DMS 273 treated with DMSO at 0.1 percent for 48 hours (cell line): Measurements from ENCODE around the gene CKAP2L.

Source experiments
- DNase-seq: peaks from one replicate; lab custom pipeline; 2025; lab: John Stamatoyannopoulos, UW

Gene CKAP2L

DNA sequence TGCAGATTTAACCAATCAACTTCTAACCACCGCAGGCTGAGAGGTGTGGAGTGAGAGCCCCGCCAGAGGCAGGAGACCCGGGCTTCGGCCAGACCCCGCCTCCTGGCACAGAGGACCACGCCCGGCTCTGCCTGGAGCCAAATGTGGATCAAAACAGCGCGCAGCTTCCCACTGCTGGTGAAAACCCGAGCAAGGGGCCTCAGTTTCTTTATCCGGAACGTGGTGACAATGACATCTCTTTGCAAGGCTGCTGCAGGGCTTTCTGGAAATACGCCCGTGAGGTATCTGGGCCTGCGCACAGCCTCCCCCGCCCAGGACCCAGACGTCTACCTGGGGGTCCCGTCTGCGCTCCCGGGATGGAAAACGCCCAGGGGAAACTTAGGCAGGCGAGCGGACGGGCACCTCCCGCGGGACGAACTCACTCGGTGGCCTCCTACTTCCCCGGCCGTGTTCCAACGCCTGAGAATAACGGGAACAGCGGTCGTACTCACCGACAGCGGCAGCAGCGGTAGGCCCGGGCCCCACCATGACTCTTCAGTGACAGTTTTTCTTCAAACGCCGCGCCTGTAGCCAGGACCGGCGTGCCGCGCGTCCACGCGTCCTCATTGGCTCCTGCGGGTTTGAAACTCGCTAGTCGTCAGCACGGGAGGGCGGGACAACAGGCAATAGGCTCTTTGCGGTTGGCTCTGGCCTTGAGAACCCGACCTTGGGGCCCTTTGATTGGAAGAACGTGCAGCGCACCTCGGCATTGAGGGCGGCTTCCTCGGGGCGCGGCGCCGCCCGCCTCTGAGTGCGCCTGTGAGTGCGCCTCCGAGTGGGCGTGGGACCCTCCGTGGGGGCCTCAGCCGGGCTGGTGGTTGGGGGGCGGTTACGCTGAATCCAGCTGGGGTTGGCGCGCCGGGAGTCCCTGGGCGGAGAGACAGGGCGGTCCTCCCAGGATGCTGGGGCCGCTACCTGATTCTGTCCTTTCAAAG, at the start of gene CKAP2L:
Gene CKAP2L (minus strand): TSS at position 539 of the 974 bp plus-strand sequence. CDS start 11 bp downstream, at position 528.
- peak; percentile 91 for DNase-seq

- no peak for DNase-seq
Observed at GRCh38 chr2:112813280-112813966, 49.0 kb upstream of the CKAP2L start.

- no peak for DNase-seq
Observed at GRCh38 chr2:112812318-112813267, 48.2 kb upstream of the CKAP2L start.

GRCh38 chr2:112811841-112812306, 47.5 kb upstream of the CKAP2L start:
- DNase-seq, result no peak

DNA sequence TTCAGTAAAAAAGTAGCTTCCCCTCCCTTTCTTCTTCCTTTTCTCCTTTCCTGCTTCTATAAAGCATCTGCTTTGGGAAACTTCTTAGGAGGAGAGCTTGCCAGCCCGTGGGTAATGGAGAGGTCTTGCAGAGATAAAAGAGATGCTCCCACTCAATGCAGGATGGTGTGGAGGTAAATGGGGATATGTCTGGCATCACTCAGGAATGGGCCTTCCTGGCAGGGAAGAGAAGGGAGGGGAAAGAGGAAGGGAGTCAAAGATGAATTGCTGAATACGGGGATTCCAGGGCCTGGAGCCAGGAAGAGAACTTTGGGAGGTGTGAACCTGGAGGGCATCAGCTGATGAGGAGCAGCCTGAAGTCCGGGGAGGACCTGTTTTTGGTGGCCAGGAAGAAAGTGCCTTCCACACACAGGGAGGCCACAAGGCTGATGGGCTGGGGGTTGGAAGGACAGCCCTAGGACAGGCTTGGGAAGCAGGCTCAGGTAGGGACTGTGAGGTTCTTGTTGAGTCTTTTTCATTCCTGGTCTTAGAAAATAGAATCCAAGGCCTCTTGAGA, 46.9 kb upstream of the CKAP2L start:
- DNase-seq, result no peak

DNA sequence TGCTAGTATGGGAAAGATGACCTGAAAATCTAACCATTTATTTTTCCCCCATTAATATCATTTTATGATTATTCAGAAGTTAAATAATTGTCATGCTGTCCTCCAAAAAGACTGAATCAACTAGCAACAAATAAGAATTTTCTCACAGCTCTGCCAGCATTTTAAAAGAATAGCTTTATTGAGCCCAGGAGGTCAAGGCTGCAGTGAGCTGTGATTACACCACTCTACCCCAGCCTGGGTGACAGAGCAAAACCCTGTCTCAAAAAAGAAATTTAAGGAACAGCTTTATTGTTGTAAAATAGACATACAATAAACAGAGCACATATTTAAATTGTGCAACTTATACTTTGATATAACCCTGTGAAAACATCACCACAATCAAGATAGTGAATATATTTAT, 44.7 kb upstream of the CKAP2L start:
- no peak for DNase-seq

DNA sequence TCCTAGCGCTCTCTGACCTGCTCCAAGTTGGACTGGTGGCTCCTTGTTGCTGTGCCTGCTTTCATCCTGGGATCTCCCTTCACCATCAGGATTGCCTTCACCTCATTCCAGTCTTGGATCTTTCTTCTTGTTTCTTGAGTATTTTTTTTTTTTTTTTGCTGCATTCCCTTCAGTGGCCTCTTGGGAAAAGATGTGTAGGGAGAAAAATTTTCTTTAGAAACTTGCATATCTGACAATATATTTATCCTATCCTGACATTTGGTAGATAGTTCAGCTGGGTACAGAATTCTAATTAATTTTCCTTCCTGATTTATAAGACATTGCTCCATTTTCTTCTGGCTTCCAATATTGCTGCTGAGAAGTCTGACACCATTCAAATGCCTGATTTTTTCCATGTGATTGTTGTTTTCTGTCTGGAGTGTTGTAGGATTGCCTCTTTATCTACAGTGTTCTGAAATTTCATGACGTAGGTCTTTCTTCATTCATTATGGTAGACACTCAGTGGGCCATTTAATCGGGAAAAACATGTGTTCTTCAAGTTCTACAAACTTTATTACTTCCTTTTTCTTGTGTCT, 42.9 kb upstream of the CKAP2L start:
- no peak for DNase-seq

GRCh38 chr2:112805542-112805941, 41.1 kb upstream of the CKAP2L start:
- no peak for DNase-seq

DNA sequence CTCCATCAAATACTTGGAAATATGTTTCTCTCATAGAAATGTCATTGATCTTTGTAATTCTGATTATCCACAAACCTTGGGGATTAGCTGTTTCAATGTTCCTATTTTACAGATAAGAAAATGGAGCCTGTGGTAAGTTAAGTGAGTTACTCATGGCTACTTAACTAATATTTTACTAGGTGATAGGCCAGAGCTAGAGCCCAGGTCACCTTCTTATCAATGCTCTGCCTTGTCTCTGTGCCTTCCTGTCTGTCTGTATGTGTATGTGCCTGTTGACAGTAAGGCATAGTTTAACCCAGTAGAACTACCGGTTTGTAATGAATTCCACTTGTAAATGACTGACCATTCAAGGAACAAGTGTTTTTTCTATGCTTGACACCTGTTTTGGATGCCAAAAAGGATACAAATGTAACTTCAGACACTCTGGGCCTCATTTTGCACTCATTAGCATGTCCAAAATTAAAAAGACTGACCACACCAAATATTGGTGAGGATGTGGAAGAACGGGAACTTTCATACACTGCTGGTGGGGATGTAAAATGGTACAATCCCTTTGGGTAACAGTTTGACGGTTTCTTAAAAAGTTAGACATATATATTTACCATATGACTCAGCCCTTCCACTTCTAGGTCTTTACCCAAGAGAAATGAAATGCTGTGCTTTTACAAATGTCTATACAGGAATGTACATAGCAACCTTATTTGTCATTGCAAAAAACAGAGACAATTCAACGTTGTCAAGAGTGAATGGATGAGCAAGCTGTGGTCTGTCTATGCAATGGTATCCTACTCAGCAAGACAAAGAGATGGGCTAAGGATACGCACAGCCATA, 39.5 kb upstream of the CKAP2L start:
- DNase-seq, result no peak

- no peak for DNase-seq
Observed at GRCh38 chr2:112800881-112801583, 36.6 kb upstream of the CKAP2L start.

DNA sequence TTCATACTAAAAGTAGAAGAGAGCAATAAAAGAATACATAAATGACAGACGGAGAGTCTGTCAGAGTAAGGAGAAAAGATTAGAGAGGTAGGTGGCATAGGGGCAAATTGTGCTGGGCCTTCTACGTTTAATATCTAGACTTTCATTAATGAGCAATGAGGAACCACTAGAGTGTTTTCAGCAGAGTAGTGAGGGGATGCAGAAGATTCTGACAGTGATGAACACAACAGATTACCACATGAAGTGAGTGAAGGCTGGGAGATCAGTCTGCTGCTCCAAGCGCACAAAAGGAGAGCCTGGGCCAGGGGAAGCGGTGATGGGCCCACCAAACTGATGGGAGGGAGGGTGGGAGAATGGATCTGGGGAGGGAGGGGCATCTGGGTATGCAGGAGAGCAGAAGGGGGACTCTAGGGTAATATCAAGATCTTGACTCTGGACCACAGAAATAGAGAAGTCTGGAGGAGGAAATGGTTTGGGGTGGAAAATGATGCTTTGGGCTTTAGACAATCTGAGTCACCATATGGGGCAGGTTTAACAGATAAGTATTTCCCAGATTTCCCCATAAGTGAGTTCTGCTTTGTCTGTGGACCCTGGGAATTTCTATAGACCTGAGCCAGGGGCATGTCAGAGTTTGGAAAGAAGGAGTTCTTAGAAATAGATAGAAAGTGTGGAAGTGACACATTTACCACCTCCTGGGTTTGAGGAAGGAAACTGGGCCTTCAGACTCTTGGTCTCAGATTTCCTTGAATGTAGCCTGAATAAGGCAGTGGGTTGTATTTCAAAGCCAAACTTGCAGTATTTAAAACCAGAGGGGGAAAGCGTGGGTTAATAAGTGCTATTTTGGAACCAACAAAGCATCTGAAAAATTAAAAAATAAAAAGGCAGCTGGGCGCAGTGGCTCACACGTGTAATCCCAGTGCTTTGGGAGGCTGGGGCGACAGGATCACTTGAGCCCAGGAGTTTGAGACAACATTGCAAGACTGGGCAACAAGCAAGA, 34.9 kb upstream of the CKAP2L start:
- no peak for DNase-seq

DNA sequence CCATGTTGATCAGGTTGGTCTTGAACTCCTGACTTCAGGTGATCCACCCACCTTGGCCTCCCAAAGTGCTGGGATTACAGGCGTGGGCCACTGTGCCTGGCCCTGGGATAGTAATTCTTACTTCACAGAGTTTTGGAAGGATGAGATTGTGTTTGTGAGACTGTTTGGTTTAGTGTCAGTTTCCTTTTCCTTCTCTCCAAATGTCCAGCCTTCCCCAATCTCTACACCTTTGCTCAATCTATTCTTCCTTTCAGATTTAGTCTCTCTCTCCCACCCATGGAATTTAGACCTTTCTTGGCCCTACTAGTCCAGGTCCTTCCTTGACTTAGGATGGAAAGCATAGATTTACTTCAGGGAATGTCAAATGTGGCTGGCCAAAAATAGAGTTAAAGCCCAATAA, 32.1 kb upstream of the CKAP2L start:
- DNase-seq, result no peak

DNA sequence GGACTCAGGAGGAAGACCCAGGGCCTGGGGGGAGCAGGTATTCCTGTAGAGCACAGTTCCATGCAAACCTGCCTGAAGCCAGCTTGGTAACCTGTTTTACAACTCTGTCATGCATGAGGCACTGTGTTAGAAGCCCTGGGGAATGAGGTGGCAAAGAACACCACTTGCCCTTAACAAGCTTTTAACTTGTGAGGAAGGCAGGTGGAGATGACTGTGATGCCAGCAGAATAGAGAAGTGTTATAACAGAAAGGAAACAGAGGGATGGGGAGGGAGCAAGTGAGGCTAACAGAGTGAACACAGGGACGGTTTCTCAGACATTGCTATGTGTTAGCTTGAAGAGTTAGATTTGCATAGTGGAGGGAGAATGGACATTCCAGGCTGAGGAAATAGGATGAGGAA, 31.4 kb upstream of the CKAP2L start:
- DNase-seq, result no peak

DNA sequence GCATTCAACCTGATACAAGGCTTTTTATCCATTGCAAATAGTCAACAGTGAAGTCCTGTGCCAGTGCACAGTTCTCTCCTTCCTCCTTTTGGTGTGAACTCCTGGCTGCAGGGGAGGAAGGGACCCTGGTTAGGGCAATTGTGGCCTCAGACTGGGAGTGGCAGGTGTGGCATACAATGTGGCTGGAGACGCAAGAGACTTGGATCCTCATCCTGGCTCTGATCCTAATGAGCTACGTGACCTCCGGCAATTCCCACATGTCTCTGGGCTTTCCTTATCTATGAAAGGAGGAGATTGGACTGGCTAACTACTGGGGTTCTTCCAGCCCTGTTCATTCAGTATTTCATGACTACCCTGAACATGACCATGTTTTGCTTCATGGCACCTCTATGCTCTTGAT, 30.4 kb upstream of the CKAP2L start:
- no peak for DNase-seq

DNA sequence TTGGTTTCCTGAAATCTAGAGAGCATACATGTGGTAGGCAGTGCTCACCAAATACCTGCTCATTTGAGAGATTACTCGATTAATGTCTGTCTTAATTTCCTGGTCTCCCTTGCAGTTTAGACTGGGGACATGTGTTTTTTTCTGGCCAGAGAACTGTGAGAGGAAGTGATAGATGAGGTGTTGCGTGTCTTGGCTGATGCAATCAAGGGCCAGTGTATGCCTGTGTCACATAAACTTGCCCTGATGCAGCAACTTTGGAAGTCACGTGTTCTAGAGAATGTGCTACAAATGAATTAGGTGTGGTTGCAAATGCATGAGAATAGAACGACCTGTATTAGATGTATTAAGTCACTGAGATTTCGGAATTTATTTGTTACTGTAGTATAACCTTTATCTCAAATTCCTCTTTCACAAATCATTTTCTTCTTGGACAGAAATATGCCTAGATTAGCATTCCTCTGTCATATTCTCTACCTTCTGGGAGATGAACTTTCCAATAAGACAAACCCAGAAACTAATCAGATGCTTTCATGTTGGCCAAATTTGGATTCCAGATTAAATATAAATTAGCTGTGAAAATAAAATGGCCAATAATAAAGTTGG, 29.8 kb upstream of the CKAP2L start:
- no peak for DNase-seq

- DNase-seq, result no peak
Observed at GRCh38 chr2:112793449-112793978, 29.1 kb upstream of the CKAP2L start.

GRCh38 chr2:112792419-112792818, 28.0 kb upstream of the CKAP2L start:
- no peak for DNase-seq
